Gastrocnemius medialis (tissue), 4 donors: ENCODE measurements around the gene LOXL3. TPM values are rescaled to one million over a fixed set of nuclear protein-coding genes. Genes with fewer than 3 reads are reported as not detected.

Source experiments
- ATAC-seq, 2 donors: fragments of 150-250 bp; one replicate each; pipeline ENCODE4 v1.9.1; 2016
- DNase-seq, 2 donors: peaks; one replicate each; pipeline ENCODE4 v3.0.0-alpha.2; 2019
- H3K27ac ChIP-seq, 4 donors: fragments of 200-600 bp; sonication (generic); 1 replicate in 1 of 4; 2 replicates in 3 of 4; pipeline ENCODE4 v1.5.1; 2016 to 2018; ENCODE audit warnings: mild to moderate bottlenecking in 2 of 4, moderate library complexity in 1 of 4
- H3K27me3 ChIP-seq, 3 donors: fragments of 200-600 bp; sonication (generic) in 2 of 3; 1 replicate in 1 of 3; 2 replicates in 2 of 3; pipeline versions ENCODE4 v1.5.1 to v1.6.0; 2016 to 2019; ENCODE audit warnings: mild to moderate bottlenecking in 1 of 3, moderate library complexity in 1 of 3
- H3K36me3 ChIP-seq, 2 donors: fragments of 200-600 bp; sonication (generic) in 1 of 2; one replicate each; pipeline ENCODE4 v1.5.1; 2017 to 2018
- H3K4me1 ChIP-seq, 2 donors: fragments of 200-600 bp; sonication (generic) in 1 of 2; one replicate each; pipeline ENCODE4 v1.5.1; 2016 to 2017; ENCODE audit warnings: mild to moderate bottlenecking in 2 of 2
- H3K4me3 ChIP-seq, 4 donors: fragments of 200-600 bp; sonication (generic) in 3 of 4; 1 replicate in 1 of 4; 2 replicates in 3 of 4; pipeline ENCODE4 v1.5.1; 2016 to 2019; ENCODE audit warnings: mild to moderate bottlenecking in 2 of 4
- H3K9me3 ChIP-seq, 3 donors: fragments of 200-600 bp; sonication (generic) in 2 of 3; 1 replicate in 1 of 3; 2 replicates in 2 of 3; pipeline ENCODE4 v1.5.1; 2016 to 2019
- POLR2A ChIP-seq, 2 donors: fragments of 450-650 bp; IDR thresholded peaks; one replicate each; pipeline ENCODE4 v1.6.1; 2017; ENCODE audit warnings: antibody characterized with exemption in 2 of 2, mild to moderate bottlenecking in 2 of 2, moderate library complexity in 2 of 2
- in situ Hi-C, 4 donors: fragments of 200-750 bp; cut with MboI; loops; one replicate each; pipeline versions ENCODE4 v1.15.0 to v1.8.0; 2017; ENCODE audit warnings: low sequenced_read_pairs in 4 of 4
- intact Hi-C: fragments of 100-400 bp; cut with DNase I; formaldehyde crosslinking; loops from one replicate; pipeline ENCODE4 v1.15.1; 2023; ENCODE audit warnings: low total_unique reads
- total RNA-seq, 4 donors: library from RNA; depleted of rRNA; stranded (reverse); fragments of >200 nt; gene quantifications; one replicate each; pipeline versions ENCODE4 v1.1.0 to v1.2.3, GENCODE V29; 2016
- TF ChIP-seq, protein P1 (sequence below), 5 experiments: fragments of 450-650 bp in 3 of 5; fragments of 200-600 bp in 2 of 5; sonication (generic) in 2 of 5; IDR thresholded peaks in 4 of 5; conservative IDR thresholded peaks in 1 of 5; 1 replicate in 4 of 5; 2 replicates in 1 of 5; pipeline ENCODE4 v1.5.1; 2016 to 2019; ENCODE audit warnings: antibody characterized with exemption in 5 of 5, mild to moderate bottlenecking in 3 of 5, moderate library complexity in 3 of 5

LOXL3 gene
- total RNA-seq, 4 donors from 2014 or later: 0.65 to 1.3 (median 0.95) TPM

- in situ Hi-C loops (no loop called here), intact Hi-C loops (loop anchor here (1.0 kb wide), 4 partner anchors 21 to 54 kb away; partner anchors contain the start of genes AUP1, HTRA2 and TTC31)
- peak overlapping the region; percentile 92 to 100 (median 98) for H3K27ac ChIP-seq
- TF ChIP-seq, protein P1, sequence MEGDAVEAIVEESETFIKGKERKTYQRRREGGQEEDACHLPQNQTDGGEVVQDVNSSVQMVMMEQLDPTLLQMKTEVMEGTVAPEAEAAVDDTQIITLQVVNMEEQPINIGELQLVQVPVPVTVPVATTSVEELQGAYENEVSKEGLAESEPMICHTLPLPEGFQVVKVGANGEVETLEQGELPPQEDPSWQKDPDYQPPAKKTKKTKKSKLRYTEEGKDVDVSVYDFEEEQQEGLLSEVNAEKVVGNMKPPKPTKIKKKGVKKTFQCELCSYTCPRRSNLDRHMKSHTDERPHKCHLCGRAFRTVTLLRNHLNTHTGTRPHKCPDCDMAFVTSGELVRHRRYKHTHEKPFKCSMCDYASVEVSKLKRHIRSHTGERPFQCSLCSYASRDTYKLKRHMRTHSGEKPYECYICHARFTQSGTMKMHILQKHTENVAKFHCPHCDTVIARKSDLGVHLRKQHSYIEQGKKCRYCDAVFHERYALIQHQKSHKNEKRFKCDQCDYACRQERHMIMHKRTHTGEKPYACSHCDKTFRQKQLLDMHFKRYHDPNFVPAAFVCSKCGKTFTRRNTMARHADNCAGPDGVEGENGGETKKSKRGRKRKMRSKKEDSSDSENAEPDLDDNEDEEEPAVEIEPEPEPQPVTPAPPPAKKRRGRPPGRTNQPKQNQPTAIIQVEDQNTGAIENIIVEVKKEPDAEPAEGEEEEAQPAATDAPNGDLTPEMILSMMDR (IDR thresholded peaks at IDR 0.05 in 4 of 5, conservative IDR thresholded peaks at IDR 0.05 in 1 of 5): no peak
- no peak for TF ChIP-seq POLR2A (IDR thresholded peaks at IDR 0.05)
- peaks cover 0 to 18% of the 10 kb centered on the region in 2 donors for H3K36me3 ChIP-seq
- peak overlapping the region; percentile 75 to 99 (median 84) for H3K4me3 ChIP-seq
- H3K27me3 ChIP-seq: peaks cover 27 to 53% (median 37%) of the 10 kb centered on the region in 3 donors
- ATAC-seq: peak; percentile 3 to 20
- DNase-seq: no peak
- H3K9me3 ChIP-seq: no peaks in the 10 kb centered on the region
- H3K4me1 ChIP-seq: peaks cover 25 to 36% of the 10 kb centered on the region in 2 donors
These were observed 45.7 kb downstream of the LOXL3 start for GRCh38 chr2:74507926-74508520.

- DNase-seq (peak; percentile 98 to 99), ATAC-seq (peak; percentile 98 to 99)
- H3K27me3 ChIP-seq: peaks cover 26 to 53% (median 38%) of the 10 kb centered on the region in 3 donors
- H3K36me3 ChIP-seq: peaks cover 0 to 18% of the 10 kb centered on the region in 2 donors
- H3K27ac ChIP-seq: peak within 1 kb of the TSS; percentile 92 to 100 (median 98)
- intact Hi-C loops: loop anchor here (1.0 kb wide), 4 partner anchors 22 to 53 kb away; partner anchors contain the start of genes AUP1, HTRA2 and TTC31
- H3K4me3 ChIP-seq: peak within 1 kb of the TSS; percentile 75 to 99 (median 84)
- TF ChIP-seq, protein P1 (IDR thresholded peaks at IDR 0.05 in 4 of 5, conservative IDR thresholded peaks at IDR 0.05 in 1 of 5): peak in 4 of 5 experiments; percentile 18 to 29 (median 24)
- no peak for TF ChIP-seq POLR2A (IDR thresholded peaks at IDR 0.05)
- peaks cover 25 to 41% of the 10 kb centered on the region in 2 donors for H3K4me1 ChIP-seq
- H3K9me3 ChIP-seq: no peaks in the 10 kb centered on the region
- in situ Hi-C loops: no loop called here
These were observed 46.4 kb downstream of the LOXL3 start, which contains the start of gene PCGF1 for GRCh38 chr2:74507145-74507925. Gene PCGF1, minus strand, starts transcription at chr2:74507695. Its CDS starts 27 bp downstream, at chr2:74507668.

GRCh38 chr2:74505448-74506246 lies 48.1 kb downstream of the LOXL3 start:
- H3K4me1 ChIP-seq: peaks cover 25 to 41% of the 10 kb centered on the region in 2 donors
- H3K27me3 ChIP-seq: peaks cover 18 to 52% (median 32%) of the 10 kb centered on the region in 3 donors
- H3K9me3 ChIP-seq: no peaks in the 10 kb centered on the region
- peak overlapping the region in 1 of 4 donors; percentile 99 for H3K4me3 ChIP-seq
- H3K27ac ChIP-seq: no peak overlapping the region
- ATAC-seq: no peak
- intact Hi-C loops: no loop called here
- peaks cover 0 to 18% of the 10 kb centered on the region in 2 donors for H3K36me3 ChIP-seq
- in situ Hi-C loops: no loop called here
- no peak for TF ChIP-seq POLR2A (IDR thresholded peaks at IDR 0.05)
- TF ChIP-seq, protein P1 (IDR thresholded peaks at IDR 0.05 in 4 of 5, conservative IDR thresholded peaks at IDR 0.05 in 1 of 5): no peak
- DNase-seq: no peak

DNA sequence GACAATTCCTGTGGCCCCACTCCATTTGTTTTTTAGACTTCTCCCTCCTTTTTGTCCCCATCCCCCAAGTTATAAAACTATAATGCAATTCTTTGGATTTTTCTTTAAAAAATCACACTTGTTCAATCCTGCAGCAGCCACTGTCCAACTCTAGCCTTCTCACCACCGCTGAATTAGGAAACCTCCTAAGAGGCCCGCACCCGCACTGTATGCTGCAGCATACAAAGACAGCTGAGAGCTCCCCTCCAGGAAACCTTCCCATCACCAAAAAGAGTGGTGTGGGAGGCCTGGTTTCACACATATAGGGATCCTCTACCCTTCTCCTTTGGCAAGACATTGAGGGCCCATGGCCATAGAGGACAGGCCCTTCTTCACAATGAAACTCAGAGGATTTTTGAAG lies 49.2 kb downstream of the LOXL3 start:
- H3K27ac ChIP-seq: peak overlapping the region in 2 of 4 donors; percentile 79 to 86
- DNase-seq: no peak
- H3K27me3 ChIP-seq: peaks cover 28 to 52% (median 29%) of the 10 kb centered on the region in 3 donors
- in situ Hi-C loops: no loop called here
- H3K36me3 ChIP-seq: peaks cover 0 to 18% of the 10 kb centered on the region in 2 donors
- no peak for TF ChIP-seq POLR2A (IDR thresholded peaks at IDR 0.05)
- TF ChIP-seq, protein P1 (IDR thresholded peaks at IDR 0.05 in 4 of 5, conservative IDR thresholded peaks at IDR 0.05 in 1 of 5): no peak
- H3K4me1 ChIP-seq: peaks cover 26 to 42% of the 10 kb centered on the region in 2 donors
- no peak for ATAC-seq
- intact Hi-C loops: no loop called here
- no peak overlapping the region for H3K4me3 ChIP-seq
- H3K9me3 ChIP-seq: no peaks in the 10 kb centered on the region
